ENCODE results near the gene ENTPD8.
A peak's percentile ranks its signal among the peaks of the same experiment; 100 is the strongest.

The ENTPD8 gene

GRCh38 chr9:137445275-137445807, 4.2 kb upstream of the ENTPD8 start:
- Mint-ChIP-seq H3K36me3 (ENCODE audit: insufficient read depth) (peaks cover 11% of the 10 kb centered on the region), H3K27me3 (peaks cover 20% of the 10 kb centered on the region), H3K27ac (ENCODE audit: low read depth) (no peak overlapping the region), H3K4me1 (peaks cover 31% of the 10 kb centered on the region), H3K9me3 (no peaks in the 10 kb centered on the region), H3K4me3 (peak overlapping the region; percentile 7)
- ATAC-seq (replicated peaks; ENCODE audit: extremely low read depth, poor library complexity, severe bottlenecking) (peak; percentile 64), DNase-seq (ENCODE audit: low spot score in 2 of 2) (peak; percentile 78 to 85)

GRCh38 chr9:137444106-137444790, 3.1 kb upstream of the ENTPD8 start:
- Mint-ChIP-seq H3K27ac (ENCODE audit: low read depth) (no peak overlapping the region), H3K27me3 (peaks cover 20% of the 10 kb centered on the region), H3K9me3 (no peaks in the 10 kb centered on the region), H3K4me3 (no peak overlapping the region), H3K36me3 (ENCODE audit: insufficient read depth) (peaks cover 6% of the 10 kb centered on the region), H3K4me1 (peaks cover 21% of the 10 kb centered on the region)
- ATAC-seq (replicated peaks; ENCODE audit: extremely low read depth, poor library complexity, severe bottlenecking): no peak
- DNase-seq (ENCODE audit: low spot score in 2 of 2): no peak

GRCh38 chr9:137441935-137442321, 771 bp upstream of the ENTPD8 start:
- no peaks in the 10 kb centered on the region for H3K9me3 Mint-ChIP-seq
- peaks cover 17% of the 10 kb centered on the region for H3K4me1 Mint-ChIP-seq

GRCh38 chr9:137439158-137439714, 1.9 kb downstream of the ENTPD8 start:
- no peaks in the 10 kb centered on the region for H3K9me3 Mint-ChIP-seq
- H3K27ac Mint-ChIP-seq (ENCODE audit: low read depth): no peak overlapping the region
- peaks cover 6% of the 10 kb centered on the region for H3K4me1 Mint-ChIP-seq
- H3K4me3 Mint-ChIP-seq: no peak overlapping the region
- ATAC-seq (replicated peaks; ENCODE audit: extremely low read depth, poor library complexity, severe bottlenecking) (no peak), DNase-seq (ENCODE audit: low spot score in 2 of 2) (no peak)
- peaks cover 20% of the 10 kb centered on the region for H3K27me3 Mint-ChIP-seq
- H3K36me3 Mint-ChIP-seq (ENCODE audit: insufficient read depth): peaks cover 1% of the 10 kb centered on the region

More at GRCh38 chr9:137441935-137442321, 771 bp upstream of the ENTPD8 start:
- Mint-ChIP-seq H3K36me3 (ENCODE audit: insufficient read depth) (peaks cover 1% of the 10 kb centered on the region), H3K27ac (ENCODE audit: low read depth) (no peak overlapping the region), H3K4me3 (peak overlapping the region; percentile 60), H3K27me3 (peaks cover 20% of the 10 kb centered on the region)
- ATAC-seq (replicated peaks; ENCODE audit: extremely low read depth, poor library complexity, severe bottlenecking) (no peak), DNase-seq (ENCODE audit: low spot score in 2 of 2) (no peak)

- Mint-ChIP-seq H3K4me1 (peaks cover 6% of the 10 kb centered on the region), H3K4me3 (no peak overlapping the region), H3K27ac (ENCODE audit: low read depth) (no peak overlapping the region), H3K27me3 (peaks cover 15% of the 10 kb centered on the region), H3K36me3 (ENCODE audit: insufficient read depth) (peaks cover 1% of the 10 kb centered on the region), H3K9me3 (no peaks in the 10 kb centered on the region)
- DNase-seq (ENCODE audit: low spot score in 2 of 2) (no peak), ATAC-seq (replicated peaks; ENCODE audit: extremely low read depth, poor library complexity, severe bottlenecking) (no peak)
Observed at GRCh38 chr9:137438591-137439157, 2.5 kb downstream of the ENTPD8 start.

- no peaks in the 10 kb centered on the region for H3K9me3 Mint-ChIP-seq
- no peak for ATAC-seq (replicated peaks; ENCODE audit: extremely low read depth, poor library complexity, severe bottlenecking)
- H3K27ac Mint-ChIP-seq (ENCODE audit: low read depth): no peak overlapping the region
- H3K4me1 Mint-ChIP-seq: peaks cover 6% of the 10 kb centered on the region
- DNase-seq (ENCODE audit: low spot score in 2 of 2): no peak
- no peak overlapping the region for H3K4me3 Mint-ChIP-seq
- peaks cover 9% of the 10 kb centered on the region for H3K27me3 Mint-ChIP-seq
- H3K36me3 Mint-ChIP-seq (ENCODE audit: insufficient read depth): peaks cover 1% of the 10 kb centered on the region
Observed at GRCh38 chr9:137437691-137438590, 3.2 kb downstream of the ENTPD8 start.

- Mint-ChIP-seq H3K4me1 (peaks cover 4% of the 10 kb centered on the region), H3K36me3 (ENCODE audit: insufficient read depth) (peaks cover 1% of the 10 kb centered on the region), H3K4me3 (no peak overlapping the region), H3K27ac (ENCODE audit: low read depth) (no peak overlapping the region), H3K27me3 (peaks cover 5% of the 10 kb centered on the region), H3K9me3 (no peaks in the 10 kb centered on the region)
- ATAC-seq (replicated peaks; ENCODE audit: extremely low read depth, poor library complexity, severe bottlenecking): no peak
- DNase-seq (ENCODE audit: low spot score in 2 of 2): no peak
Observed at GRCh38 chr9:137436761-137437600, 4.2 kb downstream of the ENTPD8 start.

- Mint-ChIP-seq H3K4me3 (no peak overlapping the region), H3K4me1 (no peaks in the 10 kb centered on the region), H3K36me3 (ENCODE audit: insufficient read depth) (peaks cover 1% of the 10 kb centered on the region), H3K27me3 (no peaks in the 10 kb centered on the region), H3K9me3 (no peaks in the 10 kb centered on the region), H3K27ac (ENCODE audit: low read depth) (no peak overlapping the region)
- DNase-seq (ENCODE audit: low spot score in 2 of 2) (no peak), ATAC-seq (replicated peaks; ENCODE audit: extremely low read depth, poor library complexity, severe bottlenecking) (no peak)
Observed at GRCh38 chr9:137435980-137436760, 5.0 kb downstream of the ENTPD8 start.

- no peak overlapping the region for H3K4me3 Mint-ChIP-seq
- no peak for ATAC-seq (replicated peaks; ENCODE audit: extremely low read depth, poor library complexity, severe bottlenecking)
- H3K4me1 Mint-ChIP-seq: no peaks in the 10 kb centered on the region
- no peak for DNase-seq (ENCODE audit: low spot score in 2 of 2)
- H3K36me3 Mint-ChIP-seq (ENCODE audit: insufficient read depth): peaks cover 1% of the 10 kb centered on the region
- no peak overlapping the region for H3K27ac Mint-ChIP-seq (ENCODE audit: low read depth)
- H3K27me3 Mint-ChIP-seq: no peaks in the 10 kb centered on the region
- H3K9me3 Mint-ChIP-seq: no peaks in the 10 kb centered on the region
Observed at GRCh38 chr9:137435381-137435891, 5.7 kb downstream of the ENTPD8 start.

GRCh38 chr9:137434498-137435380, 6.4 kb downstream of the ENTPD8 start:
- no peaks in the 10 kb centered on the region for H3K9me3 Mint-ChIP-seq
- no peak for DNase-seq (ENCODE audit: low spot score in 2 of 2)
- no peak for ATAC-seq (replicated peaks; ENCODE audit: extremely low read depth, poor library complexity, severe bottlenecking)
- peaks cover 1% of the 10 kb centered on the region for H3K36me3 Mint-ChIP-seq (ENCODE audit: insufficient read depth)
- H3K4me3 Mint-ChIP-seq: no peak overlapping the region
- H3K27ac Mint-ChIP-seq (ENCODE audit: low read depth): no peak overlapping the region
- H3K27me3 Mint-ChIP-seq: no peaks in the 10 kb centered on the region
- H3K4me1 Mint-ChIP-seq: no peaks in the 10 kb centered on the region
